IMR-90 (cell line): ENCODE results near the gene MRAP2. TPM values are rescaled to one million over a fixed set of nuclear protein-coding genes. Genes with fewer than 3 reads are reported as not detected.

ENCODE experiments used
- ATAC-seq: fragments of 200-7000 bp; cut with Tn5 transposase; 2 replicates; pipeline ENCODE4 v1.9.1; 2020; ENCODE audit warnings: low read depth, mild to moderate bottlenecking, moderate library complexity
- BruUV-seq: library from RNA; stranded (reverse); fragments of 400-500 nt; replicated peaks from 2 replicates; lab custom pipeline; 2021; lab: Mats Ljungman, UMichigan
- CTCF ChIA-PET: fragments of 300-600 bp; formaldehyde crosslinking; extraction: SDS; loops from one replicate; lab custom pipeline; 2021; ENCODE audit warnings: antibody characterized with exemption; lab: Yijun Ruan, JAX
- POLR2A ChIA-PET: fragments of 300-600 bp; sonication (Branson Sonifier 250); formaldehyde crosslinking; loops from one replicate; lab custom pipeline; 2022; ENCODE audit warnings: antibody characterized with exemption; ENCODE audit not compliant: unreplicated experiment; lab: Charles Lee
- DNase-seq: peaks from one replicate; pipeline ENCODE4 v3.0.0; 2013
- H2AFZ ChIP-seq: replicated peaks from 2 replicates; pipeline ENCODE3; 2013; ENCODE audit warnings: low read length, mild to moderate bottlenecking; ENCODE audit not compliant: poor library complexity
- H2AK5ac ChIP-seq: 2 replicates; pipeline ENCODE4 v1.6.1; 2013; ENCODE audit warnings: low read depth, low read length, inconsistent platforms
- H2AK9ac ChIP-seq: replicated peaks from 2 replicates; pipeline ENCODE3; 2013; ENCODE audit warnings: mild to moderate bottlenecking, low read depth, low read length, moderate library complexity; ENCODE audit not compliant: poor library complexity
- H2BK120ac ChIP-seq: 2 replicates; pipeline ENCODE4 v1.6.1; 2013; ENCODE audit warnings: low read depth, low read length, inconsistent platforms
- H2BK15ac ChIP-seq: 3 replicates; pipeline ENCODE4 v1.6.1; 2013; ENCODE audit warnings: low read depth, low read length, inconsistent platforms
- H2BK20ac ChIP-seq: 2 replicates; pipeline ENCODE4 v1.6.1; 2013; ENCODE audit warnings: low read depth, mild to moderate bottlenecking, inconsistent platforms, low read length, moderate library complexity
- H2BK5ac ChIP-seq: 2 replicates; pipeline ENCODE4 v1.6.1; 2013; ENCODE audit warnings: mild to moderate bottlenecking, low read depth, low read length, inconsistent platforms; ENCODE audit not compliant: poor library complexity, severe bottlenecking
- H3K14ac ChIP-seq: replicated peaks from 2 replicates; pipeline ENCODE4 v1.6.1; 2013; ENCODE audit warnings: low read depth, low read length, inconsistent platforms
- H3K18ac ChIP-seq: 2 replicates; pipeline ENCODE4 v1.6.1; 2013; ENCODE audit warnings: low read depth, low read length, control low read depth
- H3K23ac ChIP-seq: 2 replicates; pipeline ENCODE4 v1.6.1; 2013; ENCODE audit warnings: low read depth, low read length, inconsistent platforms
- H3K27ac ChIP-seq: 2 replicates; pipeline ENCODE4 v1.5.1; 2013; ENCODE audit warnings: mild to moderate bottlenecking, control low read depth, low read length; ENCODE audit not compliant: insufficient read depth
- H3K27me3 ChIP-seq: 2 replicates; pipeline ENCODE4 v1.6.1; 2013; ENCODE audit warnings: low read length; ENCODE audit not compliant: control insufficient read depth, insufficient read depth
- H3K36me3 ChIP-seq: 2 replicates; pipeline ENCODE4 v1.6.1; 2013; ENCODE audit warnings: low read length, mixed read lengths; ENCODE audit not compliant: control insufficient read depth, insufficient read depth
- H3K4ac ChIP-seq: 2 replicates; pipeline ENCODE4 v1.6.1; 2013; ENCODE audit warnings: low read depth, low read length, inconsistent platforms
- H3K4me1 ChIP-seq: 2 replicates; pipeline ENCODE4 v1.6.1; 2013; ENCODE audit warnings: low read length, mixed read lengths; ENCODE audit not compliant: control insufficient read depth, insufficient read depth
- H3K4me2 ChIP-seq: 2 replicates; pipeline ENCODE4 v1.6.1; 2013; ENCODE audit warnings: low read depth, mild to moderate bottlenecking, control low read depth, low read length, moderate library complexity
- H3K4me3 ChIP-seq: 2 replicates; pipeline ENCODE4 v1.5.1; 2013; ENCODE audit warnings: low read depth, mild to moderate bottlenecking, control low read depth, low read length, moderate library complexity; ENCODE audit not compliant: insufficient read depth
- H3K56ac ChIP-seq: 2 replicates; pipeline ENCODE4 v1.6.1; 2013; ENCODE audit warnings: low read length, inconsistent platforms; ENCODE audit not compliant: insufficient read depth; ENCODE audit errors: extremely low read depth
- H3K79me1 ChIP-seq, 2 experiments: 2 replicates each; pipeline ENCODE4 v1.6.1; 2013; ENCODE audit warnings: low read length in 2 of 2, inconsistent platforms in 1 of 2, low read depth in 1 of 2
- H3K9ac ChIP-seq: 2 replicates; pipeline ENCODE4 v1.6.1; 2013; ENCODE audit warnings: low read depth, low read length, control low read depth
- H3K9me1 ChIP-seq: 2 replicates; pipeline ENCODE4 v1.6.1; 2013; ENCODE audit warnings: low read length, inconsistent platforms; ENCODE audit not compliant: insufficient read depth
- H3K9me3 ChIP-seq: 2 replicates; pipeline ENCODE4 v1.6.1; 2013; ENCODE audit warnings: low read length; ENCODE audit not compliant: control insufficient read depth, insufficient read depth
- H4K20me1 ChIP-seq: 2 replicates; pipeline ENCODE4 v1.6.1; 2013; ENCODE audit warnings: low read length, inconsistent platforms; ENCODE audit not compliant: insufficient read depth
- H4K5ac ChIP-seq: 2 replicates; pipeline ENCODE4 v1.6.1; 2013; ENCODE audit warnings: mild to moderate bottlenecking, low read depth, low read length, control low read depth
- H4K8ac ChIP-seq, 2 experiments: 2 replicates each; pipeline ENCODE4 v1.6.1; 2013; ENCODE audit warnings: low read depth in 2 of 2, low read length in 2 of 2, control low read depth in 1 of 2, inconsistent platforms in 1 of 2
- H4K91ac ChIP-seq: 2 replicates; pipeline ENCODE4 v1.6.1; 2013; ENCODE audit warnings: low read depth, low read length, inconsistent platforms; ENCODE audit not compliant: insufficient read depth
- BHLHE40 ChIP-seq: fragments of 150-350 bp; IDR thresholded peaks from 2 replicates; pipeline ENCODE4 v1.6.1; 2016; ENCODE audit warnings: mild to moderate bottlenecking, low read depth, low read length
- CEBPB ChIP-seq: IDR thresholded peaks from 2 replicates; pipeline ENCODE4 v1.6.1; 2012; ENCODE audit warnings: low read depth, low read length, improper control_type of control experiment
- CHD1 ChIP-seq: IDR thresholded peaks from 2 replicates; pipeline ENCODE4 v1.6.1; 2012; ENCODE audit warnings: low read depth, low read length, improper control_type of control experiment
- CTCF ChIP-seq: conservative IDR thresholded peaks from 2 replicates; pipeline ENCODE4 v1.5.1; 2012; ENCODE audit warnings: mild to moderate bottlenecking, low read depth, low read length, improper control_type of control experiment
- ELK1 ChIP-seq: fragments of 150-350 bp; IDR thresholded peaks from 2 replicates; pipeline ENCODE4 v1.6.1; 2016; ENCODE audit warnings: low read depth, mild to moderate bottlenecking, low read length, moderate library complexity, borderline replicate concordance
- FOS ChIP-seq: fragments of 150-350 bp; IDR thresholded peaks from 2 replicates; pipeline ENCODE4 v1.6.1; 2016; ENCODE audit warnings: low read depth, low read length
- MAFK ChIP-seq: IDR thresholded peaks from 2 replicates; pipeline ENCODE4 v1.6.1; 2012; ENCODE audit warnings: low read depth, low read length, improper control_type of control experiment
- MAZ ChIP-seq: IDR thresholded peaks from 2 replicates; pipeline ENCODE4 v1.6.1; 2012; ENCODE audit warnings: low read depth, mild to moderate bottlenecking, low read length, improper control_type of control experiment, moderate library complexity, borderline replicate concordance
- MXI1 ChIP-seq: IDR thresholded peaks from 2 replicates; pipeline ENCODE4 v1.6.1; 2012; ENCODE audit warnings: low read depth, mild to moderate bottlenecking, low read length, moderate library complexity, borderline replicate concordance
- NFE2L2 ChIP-seq: fragments of 150-350 bp; IDR thresholded peaks from 2 replicates; pipeline ENCODE4 v1.6.1; 2016; ENCODE audit warnings: low read depth, mild to moderate bottlenecking, low read length
- POLR2A ChIP-seq: IDR thresholded peaks from 2 replicates; pipeline ENCODE4 v1.6.1; 2012; ENCODE audit warnings: mild to moderate bottlenecking, low read depth, low read length
- RAD21 ChIP-seq: IDR thresholded peaks from 2 replicates; pipeline ENCODE4 v1.6.1; 2012; ENCODE audit warnings: low read length, improper control_type of control experiment
- RCOR1 ChIP-seq: IDR thresholded peaks from 2 replicates; pipeline ENCODE4 v1.6.1; 2012; ENCODE audit warnings: mild to moderate bottlenecking, low read length, improper control_type of control experiment; ENCODE audit not compliant: insufficient replicate concordance
- RFX5 ChIP-seq: IDR thresholded peaks from 2 replicates; pipeline ENCODE4 v1.8.0; 2012; ENCODE audit warnings: low read depth, mild to moderate bottlenecking, low read length, moderate library complexity
- SMC3 ChIP-seq: fragments of 150-350 bp; IDR thresholded peaks from 2 replicates; pipeline ENCODE4 v1.6.1; 2016; ENCODE audit warnings: low read depth, mild to moderate bottlenecking, antibody characterized with exemption, low read length, moderate library complexity
- USF2 ChIP-seq: fragments of 150-350 bp; IDR thresholded peaks from 2 replicates; pipeline ENCODE4 v1.6.1; 2017; ENCODE audit warnings: mild to moderate bottlenecking, antibody characterized with exemption, low read length, low read depth
- WGBS, 2 experiments: methylation state at CpG; one replicate each; pipeline versions ENCODE4 v1.1.5 to v1.1.7; 2013; ENCODE audit warnings: missing lambda C conversion rate in 2 of 2; ENCODE audit not compliant: insufficient read length in 1 of 2; ENCODE audit errors: extremely low coverage in 2 of 2; 5-methylcytosine and 5-hydroxymethylcytosine counted together
- dilution Hi-C: fragments of 300-500 bp; cut with HindIII; formaldehyde crosslinking; loops from one replicate; pipeline ENCODE4 v1.14.3; 2018; ENCODE audit warnings: low sequenced_read_pairs; ENCODE audit not compliant: unreplicated experiment
- in situ Hi-C: fragments of 300-500 bp; cut with MboI; formaldehyde crosslinking; loops from 3 replicates; pipeline ENCODE4 v1.14.3; 2019; ENCODE audit warnings: low sequenced_read_pairs, inconsistent platforms, mixed read lengths
- intact Hi-C: fragments of 100-400 bp; cut with micrococcal nuclease; formaldehyde crosslinking; loops from 2 replicates; pipeline ENCODE4 v1.10.0; 2022
- polyA plus RNA-seq, 3 experiments: library from polyadenylated mRNA; depleted of rRNA; stranded (reverse); fragments of >200 nt; gene quantifications; 2 replicates each; pipeline ENCODE4 v1.2.3, GENCODE V29; 2012; ENCODE audit warnings: low replicate concordance in 1 of 3
- total RNA-seq: library from RNA; depleted of rRNA; stranded (reverse); fragments of >200 nt; gene quantifications from 2 replicates; pipeline ENCODE4 v1.2.3, GENCODE V29; 2012

Gene MRAP2
- total and polyA plus RNA-seq, 2 of the 4 experiments (the other 2 are of a cell fraction): 0.03 TPM; not detected in 1

GRCh38 chr6:84062519-84063154, 29.1 kb downstream of the MRAP2 start:
- ChIA-PET CTCF (interaction anchor here (0.6 kb wide), 2 partner anchors 242 to 473 kb away, joined by 3 to 5 read pairs; no protein-coding TSS in a partner anchor), POLR2A (no interaction called here)
- H2BK20ac ChIP-seq: no peak overlapping the region
- DNase-seq (no peak), ATAC-seq (no peak)
- no peak overlapping the region for H2BK5ac ChIP-seq
- no peaks in the 10 kb centered on the region for H3K79me1 ChIP-seq
- in situ Hi-C loops: no loop called here
- intact Hi-C loops: no loop called here
- H3K27ac ChIP-seq: no peak overlapping the region
- no TSS peak for BruUV-seq
- no peak overlapping the region for H2BK15ac ChIP-seq
- no peak overlapping the region for H4K5ac ChIP-seq
- H2AFZ ChIP-seq: no peak overlapping the region
- no peak overlapping the region for H2BK120ac ChIP-seq
- H3K18ac ChIP-seq: no peak overlapping the region
- TF ChIP-seq BHLHE40 (no peak), MAZ (no peak), POLR2A (no peak), CHD1 (no peak), USF2 (no peak), NFE2L2 (no peak), MAFK (no peak), SMC3 (no peak), RFX5 (no peak), RCOR1 (no peak), MXI1 (no peak), CTCF (no peak), CEBPB (no peak), RAD21 (no peak), FOS (no peak), ELK1 (no peak)
- no CpG with 5 or more reads among the region's 6 CpGs for WGBS, 2 experiments
- no peak overlapping the region for H3K4me3 ChIP-seq
- H3K4ac ChIP-seq: no peak overlapping the region
- no peak overlapping the region for H3K56ac ChIP-seq
- dilution Hi-C loops: no loop called here
- no peak overlapping the region for H3K9ac ChIP-seq
- no peak overlapping the region for H2AK5ac ChIP-seq
- H3K36me3 ChIP-seq: no peaks in the 10 kb centered on the region
- H3K4me2 ChIP-seq: no peak overlapping the region
- H4K8ac ChIP-seq: no peak overlapping the region
- H3K23ac ChIP-seq: no peak overlapping the region
- H3K14ac ChIP-seq: no peak overlapping the region
- H4K91ac ChIP-seq: no peak overlapping the region
- H4K20me1 ChIP-seq: no peaks in the 10 kb centered on the region
- H2AK9ac ChIP-seq: no peak overlapping the region
- H3K9me1 ChIP-seq: no peaks in the 10 kb centered on the region
- no peaks in the 10 kb centered on the region for H3K9me3 ChIP-seq
- no peaks in the 10 kb centered on the region for H3K4me1 ChIP-seq
- H3K27me3 ChIP-seq: 0 out of 2 replicates have a peak, but pooled peaks cover 1% of the 10 kb centered on the region
